Forelimb muscle (tissue), 1 donor: Measurements from ENCODE around the gene LRRFIP2. TPM values are rescaled to one million over a fixed set of nuclear protein-coding genes. Genes with fewer than 3 reads are reported as not detected.
"Not testable (repeated sequence)": the region's sequence is repeated elsewhere in the genome, so short reads cannot be mapped to it uniquely, and the experiment has no call there.

Experiments
- DNase-seq: peaks from one replicate; pipeline ENCODE4 v3.0.0-alpha.2; 2013; ENCODE audit warnings: low read depth
- polyA plus RNA-seq: library from polyadenylated mRNA; unstranded; fragments of 120-200 nt; gene quantifications from one replicate; pipeline ENCODE4 v1.2.1, GENCODE V29; 2013; ENCODE audit not compliant: insufficient read length

Gene LRRFIP2
- 40.5 TPM for polyA plus RNA-seq

- DNase-seq = no peak
Observed at GRCh38 chr3:37174532-37175126, at the start of gene LRRFIP2. LRRFIP2 (minus strand) TSS chr3:37174582; CDS start chr3:37148983, 25,599 bp downstream.

GRCh38 chr3:37223576-37223975, 49.2 kb upstream of the LRRFIP2 start:
- no peak for DNase-seq

GRCh38 chr3:37223141-37223558, 48.8 kb upstream of the LRRFIP2 start:
- no peak for DNase-seq

- not testable (repeated sequence) for DNase-seq
Observed at GRCh38 chr3:37222542-37222941, 48.2 kb upstream of the LRRFIP2 start.

GRCh38 chr3:37221407-37221806, 47.0 kb upstream of the LRRFIP2 start:
- no peak for DNase-seq

- DNase-seq = no peak
Observed at GRCh38 chr3:37219266-37219665, 44.9 kb upstream of the LRRFIP2 start.

GRCh38 chr3:37218206-37218605, 43.8 kb upstream of the LRRFIP2 start:
- no peak for DNase-seq

- no peak for DNase-seq
Observed at GRCh38 chr3:37217098-37217849, 42.9 kb upstream of the LRRFIP2 start.

- no peak for DNase-seq
Observed at GRCh38 chr3:37216597-37217097, 42.3 kb upstream of the LRRFIP2 start.

GRCh38 chr3:37214076-37214475, 39.7 kb upstream of the LRRFIP2 start:
- no peak for DNase-seq

GRCh38 chr3:37210230-37210629, 35.8 kb upstream of the LRRFIP2 start:
- DNase-seq = no peak

- DNase-seq = not testable (repeated sequence)
Observed at GRCh38 chr3:37208576-37208975, 34.2 kb upstream of the LRRFIP2 start.

GRCh38 chr3:37208008-37208407, 33.6 kb upstream of the LRRFIP2 start:
- DNase-seq = not testable (repeated sequence)

- not testable (repeated sequence) for DNase-seq
Observed at GRCh38 chr3:37206041-37206440, 31.7 kb upstream of the LRRFIP2 start.

- no peak for DNase-seq
Observed at GRCh38 chr3:37204314-37204713, 29.9 kb upstream of the LRRFIP2 start.

- DNase-seq = no peak
Observed at GRCh38 chr3:37202035-37202434, 27.7 kb upstream of the LRRFIP2 start.

GRCh38 chr3:37200141-37200540, 25.8 kb upstream of the LRRFIP2 start:
- no peak for DNase-seq

- no peak for DNase-seq
Observed at GRCh38 chr3:37198996-37199395, 24.6 kb upstream of the LRRFIP2 start.

GRCh38 chr3:37198547-37198946, 24.2 kb upstream of the LRRFIP2 start:
- DNase-seq = no peak

- no peak for DNase-seq
Observed at GRCh38 chr3:37197810-37198371, 23.5 kb upstream of the LRRFIP2 start.

GRCh38 chr3:37194533-37194932, 20.2 kb upstream of the LRRFIP2 start:
- no peak for DNase-seq

- DNase-seq = no peak
Observed at GRCh38 chr3:37190667-37191066, 16.3 kb upstream of the LRRFIP2 start.

GRCh38 chr3:37189109-37189508, 14.7 kb upstream of the LRRFIP2 start:
- no peak for DNase-seq
